Esophagus squamous epithelium (tissue), 4 donors: ENCODE measurements around the gene PKDCC.

Experiments used
- POLR2A ChIP-seq, 4 donors: fragments of 450-650 bp; IDR thresholded peaks; one replicate each; pipeline ENCODE4 v1.6.1; 2017; ENCODE audit warnings: antibody characterized with exemption in 4 of 4, mild to moderate bottlenecking in 4 of 4, moderate library complexity in 3 of 4
- TF ChIP-seq, protein P1 (sequence below), 6 experiments: fragments of 450-650 bp in 4 of 6; fragments of 200-600 bp in 2 of 6; sonication (generic) in 2 of 6; IDR thresholded peaks; one replicate each; pipeline ENCODE4 v1.5.1; 2016 to 2019; ENCODE audit warnings: antibody characterized with exemption in 6 of 6, mild to moderate bottlenecking in 4 of 6, moderate library complexity in 4 of 6

DNA sequence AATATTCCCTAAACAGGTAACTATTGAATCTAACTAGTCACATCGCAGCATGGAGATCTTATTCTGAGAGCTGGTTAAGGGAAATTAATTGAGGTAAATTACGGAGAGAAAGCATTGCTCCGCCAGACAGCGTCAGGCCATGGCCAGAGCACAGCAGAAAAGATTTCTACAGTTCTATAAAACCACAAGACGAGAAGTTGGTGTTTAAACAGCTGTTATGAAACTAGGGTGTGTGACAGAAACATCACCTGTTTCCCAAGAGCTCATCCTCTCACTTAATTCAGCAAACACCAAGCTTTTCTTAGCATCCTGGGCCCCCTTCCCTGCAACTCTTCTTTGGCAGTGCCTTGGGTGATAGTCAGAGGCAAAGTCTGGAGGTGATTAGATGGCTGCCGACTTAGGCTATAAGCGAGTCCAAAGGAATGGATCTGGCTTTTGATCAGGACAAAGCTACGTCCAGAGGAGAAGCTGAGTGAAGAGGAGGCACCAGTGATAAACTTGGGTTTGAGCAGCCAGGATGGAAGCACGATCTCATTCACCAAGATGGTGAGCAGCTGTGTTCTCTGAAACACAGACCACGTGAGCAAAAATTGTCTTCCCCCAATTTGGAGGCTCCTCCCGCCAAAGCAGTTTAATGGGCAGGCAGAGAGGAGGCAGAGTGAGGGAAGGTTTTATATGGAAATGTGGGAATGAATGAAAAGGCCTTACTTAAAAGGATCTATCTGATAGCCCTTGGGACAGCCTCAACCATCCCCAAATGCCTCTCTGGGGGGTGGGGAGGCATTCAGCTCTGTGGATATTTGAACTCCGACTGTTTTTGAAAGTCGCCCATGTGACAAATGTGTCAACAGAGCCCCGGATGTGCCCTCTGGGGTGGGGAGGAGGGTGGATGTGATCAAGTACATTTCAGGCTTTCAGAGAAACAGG is 57.8 kb downstream of the PKDCC start:
- TF ChIP-seq, protein P1, sequence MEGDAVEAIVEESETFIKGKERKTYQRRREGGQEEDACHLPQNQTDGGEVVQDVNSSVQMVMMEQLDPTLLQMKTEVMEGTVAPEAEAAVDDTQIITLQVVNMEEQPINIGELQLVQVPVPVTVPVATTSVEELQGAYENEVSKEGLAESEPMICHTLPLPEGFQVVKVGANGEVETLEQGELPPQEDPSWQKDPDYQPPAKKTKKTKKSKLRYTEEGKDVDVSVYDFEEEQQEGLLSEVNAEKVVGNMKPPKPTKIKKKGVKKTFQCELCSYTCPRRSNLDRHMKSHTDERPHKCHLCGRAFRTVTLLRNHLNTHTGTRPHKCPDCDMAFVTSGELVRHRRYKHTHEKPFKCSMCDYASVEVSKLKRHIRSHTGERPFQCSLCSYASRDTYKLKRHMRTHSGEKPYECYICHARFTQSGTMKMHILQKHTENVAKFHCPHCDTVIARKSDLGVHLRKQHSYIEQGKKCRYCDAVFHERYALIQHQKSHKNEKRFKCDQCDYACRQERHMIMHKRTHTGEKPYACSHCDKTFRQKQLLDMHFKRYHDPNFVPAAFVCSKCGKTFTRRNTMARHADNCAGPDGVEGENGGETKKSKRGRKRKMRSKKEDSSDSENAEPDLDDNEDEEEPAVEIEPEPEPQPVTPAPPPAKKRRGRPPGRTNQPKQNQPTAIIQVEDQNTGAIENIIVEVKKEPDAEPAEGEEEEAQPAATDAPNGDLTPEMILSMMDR (IDR thresholded peaks at IDR 0.05): no peak
- peak in 1 of 4 donors; percentile 45 for TF ChIP-seq POLR2A (IDR thresholded peaks at IDR 0.05)
